NCI-H2196 treated with DMSO at 0.1 percent for 48 hours (cell line): ENCODE data around the gene DDIT4.
A peak's percentile ranks its signal among the peaks of the same experiment; 100 is the strongest.
"Not testable (repeated sequence)": the region's sequence is repeated elsewhere in the genome, so short reads cannot be mapped to it uniquely, and the experiment has no call there.

Experiments used
- DNase-seq: peaks from one replicate; lab custom pipeline; 2025; ENCODE audit not compliant: unreplicated experiment; lab: John Stamatoyannopoulos, UW

DDIT4 gene

GRCh38 chr10:72249176-72249862 lies 24.4 kb upstream of the DDIT4 start:
- not testable (repeated sequence) for DNase-seq

- DNase-seq = no peak
Observed at GRCh38 chr10:72250666-72251065, 23.1 kb upstream of the DDIT4 start.

GRCh38 chr10:72251635-72252034 lies 22.1 kb upstream of the DDIT4 start:
- no peak for DNase-seq

GRCh38 chr10:72252972-72253371 lies 20.8 kb upstream of the DDIT4 start:
- DNase-seq = no peak

DNA sequence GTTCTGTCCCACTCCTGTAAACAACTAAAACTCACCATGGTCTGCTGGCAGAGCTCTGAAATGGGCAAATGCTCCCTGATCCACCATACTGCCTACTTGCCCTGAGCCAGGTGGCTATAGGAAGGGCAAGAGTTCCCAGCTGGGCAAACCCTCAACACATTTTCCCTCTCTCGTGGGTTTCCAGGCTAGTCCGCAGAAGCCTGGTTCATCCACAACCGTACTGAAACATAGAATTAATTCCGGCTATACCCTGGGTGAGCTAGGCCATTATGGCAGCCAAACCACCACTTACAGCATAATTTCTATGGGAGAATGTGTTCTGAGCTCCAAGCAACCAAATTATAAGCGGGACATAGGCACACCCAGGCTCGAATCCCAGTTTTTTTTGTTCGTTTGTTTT lies 20.1 kb upstream of the DDIT4 start:
- no peak for DNase-seq

- DNase-seq = peak; percentile 32
Observed at GRCh38 chr10:72254813-72255568, 18.7 kb upstream of the DDIT4 start.

DNA sequence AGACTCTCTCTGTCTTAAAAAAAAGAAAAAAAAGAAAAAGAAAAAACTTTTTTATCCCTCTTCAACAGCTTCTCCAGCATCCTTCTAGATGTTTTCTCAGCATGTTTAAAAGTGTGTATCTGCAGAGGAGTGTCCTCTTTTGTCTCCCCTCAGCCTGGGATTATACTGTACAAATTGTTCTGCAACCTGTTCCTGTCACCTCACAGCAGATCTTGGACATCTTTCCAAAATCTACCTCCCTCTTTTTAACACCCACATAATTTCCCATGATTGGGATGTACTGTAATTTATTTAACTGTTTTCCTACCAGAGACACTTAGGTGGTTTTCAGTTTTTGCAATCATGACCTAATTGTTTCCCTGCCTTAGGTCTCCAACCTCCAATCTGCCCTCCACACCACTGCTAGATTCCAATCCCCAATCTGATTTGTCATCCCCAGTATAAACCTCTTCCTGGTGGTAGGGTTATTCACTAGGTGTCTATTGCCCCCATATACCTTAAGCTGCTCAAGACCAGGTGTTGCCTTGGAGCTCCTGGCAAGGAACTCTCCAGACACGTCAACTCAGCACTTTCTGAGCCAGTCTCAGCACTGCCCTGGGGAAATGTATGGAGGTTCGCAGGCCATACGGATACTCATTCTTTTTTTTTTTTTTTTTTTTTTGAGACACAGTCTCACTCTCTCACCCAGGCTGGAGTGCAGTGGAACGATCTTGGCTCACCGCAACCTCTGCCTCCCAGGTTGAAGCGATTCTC lies 17.6 kb upstream of the DDIT4 start:
- no peak for DNase-seq

DNA sequence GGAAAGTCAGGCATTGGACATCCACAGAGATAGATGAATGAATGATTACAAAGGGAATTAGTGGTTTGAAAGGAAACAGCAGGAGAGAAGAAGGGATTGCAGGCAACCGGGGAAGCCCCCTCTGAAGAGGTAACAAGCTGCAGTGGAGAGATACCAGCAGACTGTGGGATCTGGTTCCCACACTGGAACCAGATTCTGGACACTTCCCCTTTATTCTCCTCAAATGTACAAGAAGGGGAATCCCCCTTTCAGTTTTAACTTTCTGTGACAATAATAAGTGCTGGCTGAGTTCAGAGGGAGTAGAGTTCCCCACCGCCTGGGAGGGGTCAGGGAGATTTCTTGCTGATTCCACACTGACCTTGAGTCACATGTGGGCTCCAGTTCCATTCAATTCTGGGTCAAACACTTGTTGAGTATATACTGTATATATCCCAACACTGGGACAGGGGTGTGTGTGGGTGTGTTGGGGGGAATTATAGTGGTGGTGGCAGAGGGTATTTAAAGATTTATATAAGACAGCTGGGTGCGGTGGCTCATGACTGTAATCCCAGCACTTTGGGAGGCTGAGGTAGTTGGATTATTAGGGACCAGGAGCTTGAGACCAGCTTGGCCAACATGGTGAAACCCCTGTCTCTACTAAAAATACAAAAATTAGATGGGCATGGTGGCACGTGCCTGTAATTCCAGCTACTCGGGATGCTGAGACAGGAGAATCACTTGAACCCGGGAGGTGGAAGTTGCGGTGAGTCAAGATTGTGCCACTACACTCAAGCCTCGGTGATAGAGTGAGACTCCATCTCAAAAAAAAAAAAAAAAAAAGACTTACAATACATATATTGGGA lies 16.5 kb upstream of the DDIT4 start:
- DNase-seq = no peak

- no peak for DNase-seq
Observed at GRCh38 chr10:72258617-72259016, 15.1 kb upstream of the DDIT4 start.

GRCh38 chr10:72259491-72260238 lies 14.1 kb upstream of the DDIT4 start:
- no peak for DNase-seq

- DNase-seq = no peak
Observed at GRCh38 chr10:72260239-72260975, 13.3 kb upstream of the DDIT4 start.

- no peak for DNase-seq
Observed at GRCh38 chr10:72260976-72261783, 12.5 kb upstream of the DDIT4 start.

GRCh38 chr10:72261784-72262404 lies 11.8 kb upstream of the DDIT4 start:
- no peak for DNase-seq

- peak; percentile 64 for DNase-seq
Observed at GRCh38 chr10:72263613-72264241, 10.0 kb upstream of the DDIT4 start.

GRCh38 chr10:72264536-72264935 lies 9.2 kb upstream of the DDIT4 start:
- DNase-seq = no peak

DNA sequence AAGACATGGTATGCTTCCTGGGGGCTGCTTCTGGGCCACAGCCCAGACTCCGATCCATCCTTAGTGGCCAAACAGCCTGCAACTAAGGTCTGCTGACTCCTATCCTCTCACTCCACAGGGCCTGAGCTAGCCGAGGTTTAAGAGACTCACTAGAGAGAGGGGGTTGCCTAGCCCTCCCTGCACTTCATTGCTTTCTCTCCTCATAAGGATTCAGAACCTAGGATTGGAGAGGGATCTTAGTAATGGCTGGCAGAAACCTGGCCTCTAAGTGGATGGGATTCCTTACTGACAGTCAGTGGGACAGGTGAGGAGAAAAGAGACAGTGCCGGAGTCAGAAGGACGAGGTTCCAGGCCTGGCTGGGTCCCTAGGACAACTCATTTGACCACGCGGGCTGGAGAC lies 8.2 kb upstream of the DDIT4 start:
- no peak for DNase-seq

GRCh38 chr10:72265990-72266865 lies 7.5 kb upstream of the DDIT4 start:
- DNase-seq = no peak
